ENCODE data around the gene OLFM2.

GRCh38 chr19:9834726-9835506, 101.4 kb downstream of the OLFM2 start, which contains the start of gene PIN1:
- TF ChIP-seq CTCF (IDR thresholded peaks at IDR 0.05 in 2 of 3, conservative IDR thresholded peaks at IDR 0.05 in 1 of 3; ENCODE audit: borderline replicate concordance in 1 of 3, insufficient read depth in 1 of 3, low read depth in 2 of 3, low read length in 2 of 3) (peak in 2 of 3 experiments; percentile 25 to 45; a peak in 3 of 6 replicates), POLR2A (IDR thresholded peaks at IDR 0.05; ENCODE audit: borderline replicate concordance, extremely low read depth, insufficient read depth, insufficient read length) (no peak), RAD21 (IDR thresholded peaks at IDR 0.05; ENCODE audit: low read depth) (no peak), POLR2AphosphoS5 (IDR thresholded peaks at IDR 0.05; ENCODE audit: low read depth, low read length) (peak; percentile 72), EZH2 (IDR thresholded peaks at IDR 0.05) (no peak), CBX3 (IDR thresholded peaks at IDR 0.05; ENCODE audit: low read depth) (no peak), MAX (IDR thresholded peaks at IDR 0.05) (no peak)
